Measurements from ENCODE around the gene PTBP2. TPM values are rescaled to one million over a fixed set of nuclear protein-coding genes. Genes with fewer than 3 reads are reported as not detected.

The PTBP2 gene
- total and polyA plus RNA-seq, 2 of the 8 experiments (the other 6 are each of a cell fraction or from before 2014, with no cell fraction given): 24.2 to 61.7 TPM

DNA sequence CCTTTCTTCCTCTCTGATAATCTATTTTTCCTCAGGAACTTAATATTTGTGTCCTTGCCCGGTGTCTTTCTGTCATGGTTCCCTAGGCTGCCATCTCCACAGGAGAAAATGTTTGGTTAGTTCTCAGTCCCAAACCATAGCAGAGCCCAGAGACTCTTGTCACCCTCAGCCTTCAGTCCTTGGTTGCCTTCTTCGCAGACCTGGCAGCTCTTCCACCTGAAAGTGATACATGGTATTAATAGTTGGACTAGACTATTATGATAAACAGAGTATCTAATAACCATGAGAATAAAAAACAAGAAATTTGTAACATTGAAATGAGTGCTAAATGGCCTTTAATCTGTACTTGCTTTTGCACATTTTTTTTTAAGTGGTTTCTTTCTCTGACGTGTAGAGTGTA lies 26.5 kb downstream of the PTBP2 start:
- FAIRE-seq: no peak
- Histone ChIP-seq H3K56ac (replicated peaks; ENCODE audit: insufficient read length, low read depth, low read length) (no peak overlapping the region), H4K8ac (ENCODE audit: extremely low read depth, insufficient read depth, low read length) (no peak overlapping the region), H2BK15ac (ENCODE audit: low read length) (no peak overlapping the region), H2BK120ac (replicated peaks; ENCODE audit: low read depth, low read length) (no peak overlapping the region), H3K4ac (replicated peaks; ENCODE audit: insufficient read length, low read depth, low read length) (no peak overlapping the region), H3K79me1 (ENCODE audit: low read depth, low read length) (no peaks in the 10 kb centered on the region), H3K36me3 (ENCODE audit: control insufficient read depth in 2 of 4, insufficient read depth in 4 of 4, low read length in 3 of 4) (peaks cover 9 to 24% (median 17%) of the 10 kb centered on the region in 4 experiments), H2AFZ (ENCODE audit: low read length) (no peak overlapping the region), H2AK5ac (ENCODE audit: low read depth, low read length) (no peak overlapping the region), H3K4me2 (ENCODE audit: insufficient read depth in 1 of 2, low read depth in 2 of 2, low read length in 2 of 2) (no peak overlapping the region), H2BK20ac (ENCODE audit: low read length) (no peak overlapping the region), H4K5ac (ENCODE audit: insufficient read length, low read depth, low read length) (no peak overlapping the region), H3K18ac (ENCODE audit: extremely low read depth, low read length) (no peak overlapping the region), H3K9ac (replicated peaks in 1 of 4; ENCODE audit: extremely low read depth in 1 of 4, low read depth in 3 of 4, low read length in 3 of 4) (no peak overlapping the region), H3K14ac (ENCODE audit: insufficient read length) (no peak overlapping the region), H3K79me2 (ENCODE audit: control insufficient read depth in 1 of 2, insufficient read depth in 2 of 2, low read length in 2 of 2) (peaks cover 17 to 99% of the 10 kb centered on the region in 2 experiments; a peak in 3 of 4 replicates), H2BK5ac (ENCODE audit: low read depth, low read length) (no peak overlapping the region), H3K4me3 (ENCODE audit: extremely low read depth in 1 of 4, insufficient read depth in 2 of 4, low read depth in 3 of 4, low read length in 4 of 4) (no peak overlapping the region), H3K27ac (ENCODE audit: low read depth, low read length) (no peak overlapping the region), H3K4me1 (replicated peaks in 1 of 4; ENCODE audit: control insufficient read depth in 3 of 4, insufficient read depth in 4 of 4, low read length in 3 of 4) (peaks cover 0 to 3% (median 0%) of the 10 kb centered on the region in 4 experiments; a peak in 1 of 7 replicates), H3K9me3 (ENCODE audit: insufficient read depth in 2 of 2, low read depth in 1 of 2, low read length in 1 of 2) (no peaks in the 10 kb centered on the region), H4K20me1 (replicated peaks in 1 of 2; ENCODE audit: control insufficient read depth in 1 of 2, insufficient read depth in 2 of 2, low read length in 2 of 2) (peaks cover 7 to 16% of the 10 kb centered on the region in 2 experiments), H4K91ac (replicated peaks; ENCODE audit: insufficient read length, low read length) (no peak overlapping the region), H3K27me3 (replicated peaks in 1 of 4; ENCODE audit: control insufficient read depth in 3 of 4, extremely low read depth in 1 of 4, insufficient read depth in 3 of 4, low read length in 3 of 4) (no peaks in the 10 kb centered on the region), H3K23ac (ENCODE audit: insufficient read length) (no peak overlapping the region), H3K23me2 (ENCODE audit: low read depth, low read length) (no peaks in the 10 kb centered on the region), H2BK12ac (ENCODE audit: low read depth, low read length) (no peak overlapping the region)
- no peak for TF ChIP-seq SP1 (IDR thresholded peaks at IDR 0.05; ENCODE audit: low read depth, low read length)
- no peak for TF ChIP-seq ASH2L (IDR thresholded peaks at IDR 0.05; ENCODE audit: low read length)
- no peak for TF ChIP-seq SP2 (IDR thresholded peaks at IDR 0.05; ENCODE audit: low read length)
- TF ChIP-seq MAFK (IDR thresholded peaks at IDR 0.05; ENCODE audit: low read depth, low read length): no peak
- TF ChIP-seq RAD21 (IDR thresholded peaks at IDR 0.05 in 1 of 2, conservative IDR thresholded peaks at IDR 0.05 in 1 of 2; ENCODE audit: low read depth in 2 of 2, low read length in 2 of 2): no peak
- no peak for TF ChIP-seq RXRA (IDR thresholded peaks at IDR 0.05; ENCODE audit: insufficient read depth, low read depth, low read length)
- TF ChIP-seq KDM1A (IDR thresholded peaks at IDR 0.05; ENCODE audit: borderline replicate concordance, low read length): no peak
- no peak for TF ChIP-seq ZNF274 (IDR thresholded peaks at IDR 0.05; ENCODE audit: borderline replicate concordance, extremely low read depth, low read length)
- no peak for TF ChIP-seq JUN (IDR thresholded peaks at IDR 0.05; ENCODE audit: low read depth, low read length)
- TF ChIP-seq CBX8 (IDR thresholded peaks at IDR 0.05; ENCODE audit: borderline replicate concordance, low read depth, low read length): no peak
- no peak for TF ChIP-seq PHF8 (conservative IDR thresholded peaks at IDR 0.05; ENCODE audit: low read depth, low read length)
- POLR2A ChIA-PET (ENCODE audit: partially characterized antibody): no interaction called here
- CTCF ChIA-PET (ENCODE audit: partially characterized antibody): no interaction called here
- 89% methylated on average over 3 of the region's 3 CpGs; no CpG with 5 or more reads in 1 of the 2 experiments for WGBS, 2 experiments (ENCODE audit: extremely low coverage in 1 of 2, insufficient coverage in 1 of 2, insufficient read length in 1 of 2, insufficient replicate concordance in 2 of 2, low coverage in 1 of 2, low lambda C conversion rate in 2 of 2, missing lambda C conversion rate in 1 of 2)
- DNase-seq (ENCODE audit: low read depth in 1 of 2, low spot score in 2 of 2): no peak

All from H1 (cell line).